Forelimb muscle (tissue), 1 donor: Measurements from ENCODE around the gene PPP4R3B. TPM values are rescaled to one million over a fixed set of nuclear protein-coding genes. Genes with fewer than 3 reads are reported as not detected.
"Not testable (repeated sequence)": the region's sequence is repeated elsewhere in the genome, so short reads cannot be mapped to it uniquely, and the experiment has no call there.

Experiments
- DNase-seq: peaks from one replicate; pipeline ENCODE4 v3.0.0-alpha.2; 2013; ENCODE audit warnings: low read depth
- polyA plus RNA-seq: library from polyadenylated mRNA; unstranded; fragments of 120-200 nt; gene quantifications from one replicate; pipeline ENCODE4 v1.2.1, GENCODE V29; 2013; ENCODE audit not compliant: insufficient read length

PPP4R3B gene
- 37.6 TPM for polyA plus RNA-seq

DNA sequence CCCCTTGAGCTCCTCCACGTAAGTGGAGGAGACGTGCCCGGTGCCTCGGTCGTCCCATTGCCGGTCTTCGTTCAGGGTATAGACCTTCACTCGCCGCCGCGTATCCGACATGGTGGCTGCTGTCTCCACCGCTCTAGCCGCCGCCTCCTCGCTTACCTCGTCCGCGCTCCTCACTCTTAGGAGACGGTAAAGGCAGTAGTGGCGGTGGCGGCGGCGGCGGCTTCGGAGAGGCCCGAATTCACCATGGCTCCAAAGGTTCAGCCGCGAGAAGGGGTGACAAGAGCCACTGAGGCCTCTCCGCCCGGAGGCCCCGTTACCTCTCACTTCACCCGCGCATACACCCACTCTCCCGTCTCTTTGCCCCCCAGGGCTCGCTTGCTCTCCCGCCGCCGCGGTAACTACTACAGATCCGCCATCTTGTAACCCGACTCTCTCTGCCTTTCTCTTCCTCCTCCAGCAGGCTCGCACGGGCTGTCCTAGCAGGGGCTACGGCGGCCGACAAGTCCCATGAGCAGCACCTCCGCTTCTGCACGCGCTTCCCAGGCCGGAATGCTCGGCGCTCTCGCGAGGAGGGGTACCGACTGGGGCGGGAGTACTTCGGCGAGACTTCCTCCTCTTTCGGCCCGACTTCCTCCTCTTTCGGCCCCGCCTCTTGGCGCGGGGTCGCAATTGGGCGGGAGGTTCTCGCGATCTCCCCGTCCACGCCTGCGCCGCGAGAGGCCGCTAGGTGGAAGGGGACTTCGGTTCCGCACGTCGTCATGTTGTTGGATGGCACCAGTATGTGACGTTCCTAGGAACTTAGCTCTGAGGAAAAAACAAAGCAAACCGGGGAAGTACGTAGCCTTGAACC lies at the start of gene PPP4R3B:
Gene PPP4R3B (minus strand): TSS at position 448 of the 850 bp plus-strand sequence. CDS start 337 bp downstream, at position 111.
- peak; percentile 97 for DNase-seq

DNA sequence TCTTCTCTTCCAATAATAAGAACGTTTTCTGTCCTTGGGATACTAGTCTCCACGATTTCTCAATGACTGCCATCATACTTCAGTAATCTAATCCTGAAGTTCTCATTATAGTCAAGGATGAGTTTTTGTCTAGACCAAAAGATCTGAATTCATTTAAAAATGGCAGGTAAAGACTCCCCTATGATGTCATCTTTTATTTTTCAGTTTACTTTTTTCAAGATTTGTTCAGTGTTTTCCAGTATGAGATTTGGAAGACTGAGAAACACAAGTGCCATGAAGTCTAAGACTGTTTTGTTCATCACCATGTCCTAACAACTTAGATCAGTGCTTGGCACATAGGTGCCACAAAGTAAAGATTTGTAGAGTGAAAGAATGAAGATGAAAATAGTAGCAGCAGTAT lies 35.8 kb upstream of the PPP4R3B start:
- DNase-seq, result no peak

DNA sequence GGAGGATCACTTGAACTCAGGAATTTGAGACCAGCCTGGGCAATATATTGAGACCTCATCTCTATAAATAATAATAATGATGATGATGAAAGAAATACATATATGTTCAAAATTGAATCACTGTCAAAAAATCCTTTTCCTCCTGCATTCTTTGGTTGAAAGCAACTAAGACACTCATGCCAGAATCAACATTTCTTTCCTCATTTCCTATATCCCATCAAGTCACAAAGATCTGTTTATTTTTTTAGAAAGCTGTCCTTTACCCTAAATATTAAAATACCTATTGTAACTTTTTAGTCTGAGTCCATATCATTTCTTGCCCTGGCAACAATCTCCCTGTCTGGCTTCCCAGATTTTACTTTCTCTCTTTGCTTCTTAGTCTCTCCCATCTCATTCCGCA lies 31.8 kb upstream of the PPP4R3B start:
- no peak for DNase-seq

DNA sequence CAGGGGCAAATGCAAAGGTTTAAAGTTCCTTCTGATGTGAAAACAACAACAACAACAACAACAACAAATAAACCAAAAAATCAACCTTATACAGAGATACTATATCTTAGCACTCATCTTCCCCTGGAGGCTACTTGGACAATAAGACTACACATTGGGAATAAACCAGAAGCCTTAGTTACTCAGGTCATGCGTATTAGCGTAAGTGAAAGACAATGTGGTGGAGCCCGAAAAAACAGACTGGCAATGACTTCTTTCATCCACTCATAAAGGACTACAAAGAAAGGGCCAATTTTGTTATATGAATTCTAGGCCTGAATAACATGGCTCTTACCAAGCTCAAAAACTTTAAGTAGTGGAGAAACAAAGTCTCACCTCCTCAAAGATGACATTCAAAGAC lies 19.4 kb upstream of the PPP4R3B start:
- DNase-seq, result no peak

DNA sequence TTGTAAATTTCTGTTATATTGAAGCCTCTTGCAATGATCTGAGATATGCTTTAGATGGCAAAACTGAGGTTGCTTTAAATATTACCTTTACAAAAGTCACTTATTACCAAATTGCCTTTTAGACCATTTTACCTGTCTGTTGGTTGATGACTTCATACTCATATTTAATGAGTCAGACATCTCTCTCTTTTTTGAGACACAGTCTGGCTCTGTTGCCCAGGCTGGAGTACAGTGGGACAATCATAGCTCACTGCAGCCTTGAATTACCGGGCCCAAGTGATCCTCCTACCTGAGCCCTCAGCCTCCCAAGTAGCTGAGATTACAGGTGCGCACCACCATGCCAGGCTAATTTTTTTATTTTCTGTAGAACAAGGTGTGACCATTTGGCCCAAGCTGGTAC lies 11.5 kb upstream of the PPP4R3B start:
- DNase-seq, result no peak

DNA sequence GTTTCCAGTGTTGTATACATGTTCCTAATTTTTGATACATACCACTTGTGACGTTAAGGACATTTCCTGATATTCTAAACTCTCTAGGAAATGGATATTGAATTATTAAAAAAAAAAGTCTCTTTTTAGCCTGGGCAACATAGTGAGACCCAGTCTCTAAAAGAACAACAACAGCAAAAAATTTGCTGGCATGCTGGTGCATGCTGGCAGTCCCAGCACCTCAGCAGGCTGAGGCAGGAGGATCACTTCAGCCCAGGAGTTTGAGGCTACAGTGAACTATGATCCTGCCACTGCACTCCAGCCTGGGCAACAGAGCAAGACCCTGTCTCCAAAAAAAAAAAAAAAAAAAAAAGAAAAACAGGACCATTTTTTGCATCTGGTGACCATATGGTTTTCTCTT lies 10.5 kb upstream of the PPP4R3B start:
- DNase-seq, result no peak

DNA sequence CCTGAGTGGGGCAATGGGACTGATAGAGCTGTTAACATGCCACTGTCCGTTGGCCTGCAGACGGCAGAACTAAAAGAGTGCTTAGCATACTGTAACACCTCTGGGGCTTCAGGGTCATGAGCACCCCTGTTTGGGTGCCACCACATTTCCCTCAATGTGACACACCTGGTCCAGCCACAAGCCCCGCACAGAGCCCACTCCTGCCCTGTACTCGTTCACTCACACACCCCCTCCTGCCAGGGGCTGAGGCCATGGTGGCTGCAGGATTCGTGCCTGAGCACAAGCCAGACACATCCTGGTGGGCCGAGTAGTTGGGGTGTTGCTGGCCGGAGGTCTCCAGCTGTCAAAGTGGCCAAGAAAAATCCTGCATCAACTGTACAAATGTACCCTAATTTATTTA lies 4.4 kb upstream of the PPP4R3B start:
- no peak for DNase-seq

DNA sequence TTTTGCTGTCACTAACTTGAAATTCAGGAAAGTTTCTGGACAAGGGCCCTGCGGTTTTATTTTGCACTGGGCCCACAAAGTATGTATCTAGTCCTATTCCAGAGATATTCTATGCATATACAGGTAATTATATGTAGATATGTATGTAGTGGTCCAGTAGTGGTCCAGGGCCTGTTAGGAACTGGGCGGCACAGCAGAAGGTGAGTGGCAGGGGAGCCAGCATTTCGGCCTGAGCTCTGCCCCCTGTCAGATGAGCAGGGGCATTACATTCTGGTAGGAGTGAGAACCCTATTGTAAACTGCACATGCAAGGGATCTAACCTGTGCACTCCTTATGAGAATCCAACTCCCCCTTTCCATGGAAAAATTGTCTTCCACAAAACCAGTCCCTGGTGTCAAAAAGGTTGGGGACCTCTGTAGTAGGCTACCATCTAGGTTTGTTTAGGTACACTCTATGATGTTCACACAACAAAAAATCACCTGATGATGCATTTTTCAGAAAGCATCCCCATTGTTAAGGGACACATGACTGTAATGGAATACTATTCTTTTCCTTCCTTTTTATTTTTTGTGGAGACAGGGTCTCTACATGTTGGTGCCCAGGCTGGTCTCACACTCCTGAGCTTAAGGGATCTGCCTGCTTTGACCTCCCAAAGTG lies 2.8 kb upstream of the PPP4R3B start:
- DNase-seq, result no peak

DNA sequence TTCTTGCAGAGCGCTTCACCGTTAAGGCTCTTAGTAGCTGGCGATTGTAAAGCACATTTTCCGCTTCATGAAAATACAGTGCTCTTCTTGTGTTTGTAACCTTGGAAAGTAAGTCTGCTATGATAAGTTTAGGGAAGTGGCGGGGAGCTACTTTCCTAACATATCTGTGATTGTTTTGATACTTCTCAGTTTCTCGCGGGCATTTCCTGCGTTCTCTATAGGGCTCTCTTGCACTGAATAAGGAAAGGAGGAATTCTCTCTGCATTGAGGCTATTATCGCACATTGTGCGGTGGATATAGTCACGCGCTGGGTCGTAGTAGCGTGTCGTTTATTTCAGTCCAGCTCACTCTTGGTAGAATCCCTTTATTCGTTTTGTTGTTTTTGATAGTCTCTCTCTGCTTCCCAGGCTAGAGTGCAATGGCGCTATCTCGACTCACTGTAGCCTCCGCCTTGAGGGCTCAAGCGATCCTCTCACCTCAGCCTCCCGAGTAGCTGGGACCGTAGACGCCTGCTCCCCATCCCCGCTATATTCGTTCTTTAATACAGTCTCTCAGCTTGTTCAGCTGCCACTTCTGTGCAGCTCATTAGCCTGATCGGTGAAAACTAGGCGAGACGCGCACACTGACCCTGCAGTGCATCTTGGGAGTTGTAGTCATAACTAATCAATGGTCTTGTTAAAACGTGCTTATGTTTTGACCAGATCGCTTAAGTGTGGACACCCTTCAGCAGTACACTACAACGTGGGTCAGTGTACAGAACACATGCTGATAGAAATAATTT lies 1.0 kb upstream of the PPP4R3B start:
- peak; percentile 49 for DNase-seq

DNA sequence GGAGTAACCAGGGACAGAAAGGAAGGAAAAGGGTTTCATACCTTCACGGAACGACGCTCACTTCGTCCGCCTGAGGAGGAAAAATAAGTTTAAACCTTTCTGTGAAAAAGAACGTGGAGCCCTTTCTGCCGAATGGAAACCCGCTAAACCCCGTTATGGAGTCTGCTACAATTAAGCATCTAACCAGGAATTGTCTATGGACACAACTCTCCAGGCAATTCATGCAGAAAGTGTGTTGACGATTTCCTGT lies 528 bp upstream of the PPP4R3B start:
- peak; percentile 20 for DNase-seq

DNA sequence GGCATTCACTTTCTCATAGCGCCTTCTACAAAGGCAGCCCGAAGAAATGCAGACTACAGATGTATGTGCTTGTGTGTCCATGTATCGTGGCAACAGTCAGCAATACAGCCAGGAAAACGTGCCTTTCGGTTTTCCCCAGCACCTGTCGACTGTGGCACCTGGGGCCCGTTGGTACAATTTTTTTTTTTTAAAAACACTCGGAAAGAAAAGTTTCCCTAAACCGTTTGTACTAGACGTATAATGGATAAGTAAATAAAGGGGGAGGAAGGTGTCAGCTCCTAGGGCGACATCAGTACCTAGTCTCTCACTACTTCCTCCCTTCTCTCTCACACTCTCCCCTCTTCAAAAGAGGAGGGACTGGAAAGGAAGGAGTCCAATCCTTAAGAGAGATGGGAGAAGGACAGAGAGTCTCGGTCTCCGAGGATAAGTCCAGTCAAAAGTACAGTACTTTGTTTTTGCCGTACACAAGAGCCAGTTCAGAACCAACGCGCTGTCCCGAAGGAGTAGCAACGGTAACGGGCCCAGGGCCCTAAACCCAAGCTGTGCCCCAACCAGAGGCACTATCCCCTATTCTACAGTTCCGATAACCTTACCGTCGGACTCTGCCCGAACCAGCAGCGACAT lies 759 bp downstream of the PPP4R3B start:
- DNase-seq, result peak; percentile 29

DNA sequence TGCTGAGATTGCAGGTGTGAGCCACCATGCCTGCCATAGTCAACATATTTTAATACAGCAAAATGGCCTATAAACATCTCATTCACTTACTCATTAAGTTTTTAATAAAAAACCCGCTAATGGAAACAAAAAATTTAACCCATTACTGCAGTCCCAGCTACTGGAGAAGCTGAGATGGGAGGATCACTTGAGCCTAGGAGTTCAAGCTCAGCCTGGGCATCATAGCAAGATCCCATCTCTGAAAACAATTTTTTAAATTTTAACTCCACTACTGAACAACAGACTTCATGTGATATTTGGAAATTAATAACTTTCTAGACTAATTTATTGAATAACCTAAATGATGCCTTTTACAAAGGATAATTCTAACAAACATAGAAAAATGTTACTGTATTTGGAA lies 5.4 kb downstream of the PPP4R3B start:
- no peak for DNase-seq

DNA sequence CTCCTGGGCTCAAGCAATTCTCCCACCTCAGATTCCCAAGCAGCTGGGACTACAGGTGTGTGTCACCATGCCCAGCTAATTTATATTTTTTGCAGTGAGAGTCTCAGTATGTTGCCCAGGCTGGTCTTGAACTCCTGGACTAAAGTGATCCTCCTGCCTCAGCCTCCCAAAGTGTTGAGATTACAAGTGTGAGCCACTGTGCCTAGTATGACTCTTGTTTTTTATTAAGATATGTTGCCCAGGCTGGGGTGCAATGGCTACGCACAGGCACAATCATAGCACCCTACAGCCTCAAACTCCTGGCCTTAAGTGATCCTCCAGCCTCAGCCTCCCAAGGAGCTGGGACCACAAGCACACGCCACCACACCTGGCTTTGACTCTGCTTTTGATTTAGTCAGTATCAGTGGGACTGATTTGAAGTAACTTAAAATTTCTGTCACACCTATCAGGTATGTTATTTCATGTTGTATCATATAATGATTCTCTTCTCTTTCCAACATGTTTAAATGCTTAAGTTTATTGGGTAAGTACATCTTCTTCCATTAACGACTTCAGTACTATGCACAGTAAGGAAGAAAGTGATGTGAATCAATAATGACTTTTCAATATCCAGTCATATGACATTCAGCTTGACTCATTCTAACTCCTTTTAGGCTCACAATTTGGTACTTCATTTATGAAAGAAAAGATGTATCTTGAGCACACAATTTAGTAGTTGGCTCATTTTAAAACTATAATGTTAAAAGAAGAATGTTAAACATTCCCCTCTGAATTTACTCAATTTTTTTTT lies 6.3 kb downstream of the PPP4R3B start:
- DNase-seq, result no peak

DNA sequence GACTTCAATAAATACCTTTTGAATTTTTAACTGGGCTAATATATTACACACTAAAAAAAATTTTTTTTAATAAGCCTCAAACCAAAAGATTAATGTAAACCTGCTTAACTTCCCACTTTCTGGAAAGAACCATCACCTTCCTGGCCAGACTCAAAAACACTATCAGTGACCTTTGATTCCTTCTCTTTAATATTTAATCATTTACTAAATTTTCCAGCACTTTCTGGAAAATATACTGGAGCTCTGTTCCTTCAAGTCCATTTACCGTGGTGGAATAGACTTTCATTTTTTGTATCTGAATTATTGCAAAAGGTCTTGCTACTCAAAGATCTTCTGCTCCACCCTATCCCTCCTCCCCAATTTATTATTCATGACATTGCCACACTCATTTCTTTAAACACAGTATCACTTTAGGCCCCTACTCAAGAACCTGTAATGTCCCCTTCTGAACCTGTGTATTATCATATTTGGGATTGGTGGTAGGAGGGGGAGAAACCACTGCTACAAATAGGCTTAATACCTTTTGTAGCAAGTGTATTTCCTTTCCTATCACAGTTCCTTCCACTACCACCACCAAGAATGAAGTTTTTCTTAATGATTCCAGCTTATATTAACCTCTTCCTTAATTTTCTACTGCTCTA lies 7.4 kb downstream of the PPP4R3B start:
- no peak for DNase-seq

DNA sequence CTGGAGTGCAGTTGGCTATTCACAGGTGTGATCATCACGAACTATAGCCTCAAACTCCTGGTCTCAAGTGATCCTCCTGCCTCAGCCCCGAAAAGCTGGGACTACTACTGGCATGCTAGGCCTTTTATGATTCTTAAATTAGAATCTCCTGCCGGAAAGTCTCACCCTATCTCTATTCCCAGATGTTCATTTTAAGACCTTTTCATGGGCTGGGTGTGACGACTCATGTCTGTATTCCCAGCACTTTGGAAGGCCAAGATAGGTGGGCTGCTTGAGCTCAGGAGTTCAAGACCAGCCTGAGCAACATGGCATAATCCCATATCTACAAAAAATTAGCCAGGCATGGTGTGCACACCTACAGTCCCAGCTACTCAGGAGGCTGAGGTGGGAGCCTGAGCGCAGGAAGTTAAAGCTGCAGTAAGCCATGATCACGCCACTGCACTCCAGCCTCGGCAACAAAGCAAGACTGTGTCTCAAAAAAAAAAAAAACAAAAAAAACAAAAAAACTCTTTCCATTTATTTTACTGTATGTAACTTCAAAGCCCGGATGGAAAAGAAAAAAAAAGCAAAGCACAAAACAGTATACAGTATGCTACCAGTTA lies 8.1 kb downstream of the PPP4R3B start:
- DNase-seq, result no peak

DNA sequence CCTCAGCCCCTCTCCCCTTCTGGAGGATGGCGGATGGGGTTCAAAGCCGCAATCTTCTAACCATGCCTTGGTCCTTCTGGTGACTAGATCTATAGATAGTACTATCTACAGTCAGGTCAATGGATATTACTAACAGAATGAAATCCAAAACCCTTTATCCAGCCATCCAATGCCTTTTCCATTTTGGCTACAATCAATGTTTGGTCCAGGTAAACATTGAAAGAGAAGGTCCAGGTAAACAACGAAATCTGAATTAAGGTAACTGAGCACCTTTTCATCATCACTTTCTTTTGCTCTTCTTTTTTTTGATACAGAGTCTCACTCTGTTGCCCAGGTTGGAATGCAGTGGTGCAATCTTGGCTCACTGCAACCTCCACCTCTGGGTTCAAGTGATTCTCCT lies 9.7 kb downstream of the PPP4R3B start:
- DNase-seq, result no peak

DNA sequence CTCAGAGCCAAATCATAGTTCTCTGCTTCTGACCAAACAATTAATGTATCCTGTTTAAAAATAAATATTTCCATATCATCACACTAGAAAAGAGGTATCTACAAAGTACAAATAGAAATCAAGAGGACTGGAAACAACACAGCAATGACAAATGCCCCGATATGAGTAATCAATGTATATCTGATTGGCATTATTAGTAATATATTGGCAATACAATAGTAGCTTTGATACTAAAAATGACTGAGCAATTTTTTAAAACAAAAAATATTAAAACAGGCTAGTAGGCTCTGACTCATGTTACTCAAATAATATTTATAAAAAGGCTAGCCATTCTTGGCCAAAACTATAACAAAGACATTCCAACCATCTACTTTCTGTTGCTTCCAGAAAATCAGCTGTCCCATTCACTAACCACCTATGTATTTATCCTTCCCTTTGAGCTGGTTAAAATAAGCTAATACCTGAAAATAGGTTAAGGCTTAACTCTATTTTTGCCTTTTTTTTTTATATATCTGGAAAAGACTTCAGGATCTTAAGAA lies 13.3 kb downstream of the PPP4R3B start:
- DNase-seq, result no peak

DNA sequence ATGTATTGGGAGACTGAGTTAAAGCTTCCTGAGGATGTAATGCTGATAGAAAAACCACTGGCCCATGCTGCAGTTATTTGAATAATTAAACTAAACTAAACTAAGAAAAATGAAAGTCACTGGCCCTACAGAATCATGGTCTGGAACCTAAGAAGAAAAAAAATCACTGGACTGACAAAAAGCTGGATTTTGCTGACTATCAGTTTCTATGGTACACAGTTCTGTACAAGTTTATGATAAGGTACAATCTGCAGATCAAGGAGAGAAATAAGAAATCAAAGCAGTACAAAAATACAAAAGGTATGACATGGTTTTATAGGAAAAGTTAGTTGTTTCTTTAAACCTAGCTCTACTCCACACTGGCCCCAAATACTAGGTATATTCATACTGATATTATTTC lies 15.6 kb downstream of the PPP4R3B start:
- no peak for DNase-seq

DNA sequence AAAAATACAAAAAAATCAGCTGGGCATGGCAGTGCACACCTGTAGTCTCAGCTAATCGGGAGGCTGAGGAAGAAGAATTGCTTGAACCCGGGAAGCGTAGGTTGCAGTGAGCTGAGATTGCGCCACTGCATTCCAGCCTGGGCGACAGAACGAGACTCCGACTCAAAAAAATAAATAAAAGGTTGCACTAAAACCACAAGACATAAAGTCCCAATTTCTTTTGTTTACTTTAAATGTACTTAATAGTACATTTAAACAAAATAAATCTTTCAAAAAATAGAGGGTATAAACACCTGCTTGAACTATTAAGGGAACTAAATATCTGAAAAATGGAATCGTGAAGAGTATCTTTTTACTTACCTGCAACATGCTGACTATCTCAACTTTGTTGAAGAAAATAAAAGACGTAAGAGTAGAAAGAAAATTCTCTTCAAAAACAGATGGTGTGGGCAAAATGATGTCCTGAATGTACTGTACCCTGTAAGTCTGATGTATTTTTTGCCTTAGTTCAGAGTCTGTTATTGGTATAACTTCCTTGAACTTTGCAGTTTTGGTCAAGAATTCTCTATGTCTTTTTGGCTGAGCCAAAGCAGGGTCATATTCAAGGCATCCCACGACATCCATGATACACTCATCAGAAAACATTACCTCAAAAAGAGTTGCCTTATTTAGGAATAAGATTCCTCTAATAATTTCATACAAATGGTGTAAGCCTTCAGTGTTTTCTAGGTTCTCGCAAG lies 19.2 kb downstream of the PPP4R3B start:
- no peak for DNase-seq

DNA sequence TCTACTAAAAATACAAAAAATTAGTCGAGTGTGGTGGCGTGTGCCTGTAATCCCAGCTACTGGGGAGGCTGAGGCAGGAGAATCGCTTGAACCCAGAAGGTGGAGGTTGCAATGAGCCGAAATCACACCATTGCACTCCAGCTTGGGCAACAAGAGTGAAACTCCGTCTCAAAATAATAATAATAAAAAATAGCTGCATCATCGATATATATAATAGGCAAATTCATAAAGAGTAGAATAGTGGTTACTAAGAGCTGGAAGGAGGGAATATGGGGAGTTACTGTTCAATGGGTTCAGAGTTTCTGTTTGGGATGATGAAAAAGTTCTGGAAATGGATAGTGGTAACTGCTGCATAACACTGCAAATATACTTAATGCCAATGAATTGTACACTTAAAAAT lies 20.6 kb downstream of the PPP4R3B start:
- DNase-seq, result not testable (repeated sequence)
